ENCODE measurements around the gene BPNT1. TPM values are rescaled to one million over a fixed set of nuclear protein-coding genes. Genes with fewer than 3 reads are reported as not detected.

The BPNT1 gene
- total and polyA plus RNA-seq, 2 of the 13 experiments (the other 11 are each of a cell fraction or from before 2014, with no cell fraction given) = 35.2 to 43.9 TPM

GRCh38 chr1:220094016-220094911 is 4.7 kb upstream of the BPNT1 start, which contains the start of gene IARS2 (continued):
- TF ChIP-seq HNF1A (IDR thresholded peaks at IDR 0.05; ENCODE audit: low read depth) = no peak
- peak; percentile 48; the same call in 1 of the 2 replicates for TF ChIP-seq HNF1A (CRISPR knock-in tag; IDR thresholded peaks at IDR 0.05; ENCODE audit: borderline replicate concordance)
- TF ChIP-seq ZNF33B (CRISPR knock-in tag; IDR thresholded peaks at IDR 0.05) = 0 out of 2 replicates have a peak, but pooled peaks have one; percentile 52
- no peak for TF ChIP-seq ZNF10 (CRISPR knock-in tag; IDR thresholded peaks at IDR 0.05; ENCODE audit: borderline replicate concordance, low read depth)
- TF ChIP-seq ZNF138 (CRISPR knock-in tag; IDR thresholded peaks at IDR 0.05; ENCODE audit: low read depth) = no peak
- peak; percentile 91; the same call in 1 of the 2 replicates for TF ChIP-seq NFATC3 (CRISPR knock-in tag; IDR thresholded peaks at IDR 0.05)
- no peak for TF ChIP-seq SMARCE1 (IDR thresholded peaks at IDR 0.05; ENCODE audit: borderline replicate concordance)
- no peak for TF ChIP-seq MTA3 (CRISPR knock-in tag; IDR thresholded peaks at IDR 0.05)
- TF ChIP-seq ZNF282 (IDR thresholded peaks at IDR 0.05; ENCODE audit: partially characterized antibody) = no peak
- 0 out of 2 replicates have a peak, but pooled peaks have one; percentile 32 for TF ChIP-seq ZNF160 (CRISPR knock-in tag; IDR thresholded peaks at IDR 0.05)
- TF ChIP-seq HDAC2 (CRISPR knock-in tag; IDR thresholded peaks at IDR 0.05) = peak; percentile 30; the same call in 1 of the 2 replicates
- no peak for TF ChIP-seq NR2F6 (IDR thresholded peaks at IDR 0.05)
- peak; percentile 27; the same call in 1 of the 2 replicates for TF ChIP-seq NR2F6 (CRISPR knock-in tag; IDR thresholded peaks at IDR 0.05)
- no peak for TF ChIP-seq U2AF1 (optimal IDR thresholded peaks at IDR 0.05; ENCODE audit: low read depth, low read length)
- peak; percentile 89; the same call in 1 of the 2 replicates for TF ChIP-seq ZFP91 (CRISPR knock-in tag; IDR thresholded peaks at IDR 0.05; ENCODE audit: borderline replicate concordance)
- TF ChIP-seq LBX2 (CRISPR knock-in tag; IDR thresholded peaks at IDR 0.05; ENCODE audit: borderline replicate concordance) = no peak
- peak; percentile 76; the same call in 1 of the 2 replicates for TF ChIP-seq ZNF776 (CRISPR knock-in tag; IDR thresholded peaks at IDR 0.05)
- peak; percentile 75; the same call in 1 of the 2 replicates for TF ChIP-seq ZNF792 (CRISPR knock-in tag; IDR thresholded peaks at IDR 0.05)
- peak; percentile 85 for TF ChIP-seq ZBTB10 (CRISPR knock-in tag; IDR thresholded peaks at IDR 0.05; ENCODE audit: borderline replicate concordance)
- no peak for TF ChIP-seq ARNT (IDR thresholded peaks at IDR 0.05)

Measured in HepG2 (cell line).